Muscle of arm (tissue), 12 donors: Measurements from ENCODE around the gene FOS. TPM values are rescaled to one million over a fixed set of nuclear protein-coding genes. Genes with fewer than 3 reads are reported as not detected.
A peak's percentile ranks its signal among the peaks of the same experiment; 100 is the strongest.
"Not testable (repeated sequence)": the region's sequence is repeated elsewhere in the genome, so short reads cannot be mapped to it uniquely, and the experiment has no call there.

Experiments
- DNase-seq: peaks from one replicate; pipeline ENCODE4 v3.0.0-alpha.2; 2013
- polyA plus RNA-seq, 12 donors: library from polyadenylated mRNA; unstranded; fragments of 120-200 nt; gene quantifications; one replicate each; pipeline ENCODE4 v1.2.1, GENCODE V29; 2013; ENCODE audit not compliant: insufficient read length in 12 of 12

Gene FOS
- polyA plus RNA-seq, 12 donors = 174 to 1,944 (median 670) TPM; not detected in 1

DNA sequence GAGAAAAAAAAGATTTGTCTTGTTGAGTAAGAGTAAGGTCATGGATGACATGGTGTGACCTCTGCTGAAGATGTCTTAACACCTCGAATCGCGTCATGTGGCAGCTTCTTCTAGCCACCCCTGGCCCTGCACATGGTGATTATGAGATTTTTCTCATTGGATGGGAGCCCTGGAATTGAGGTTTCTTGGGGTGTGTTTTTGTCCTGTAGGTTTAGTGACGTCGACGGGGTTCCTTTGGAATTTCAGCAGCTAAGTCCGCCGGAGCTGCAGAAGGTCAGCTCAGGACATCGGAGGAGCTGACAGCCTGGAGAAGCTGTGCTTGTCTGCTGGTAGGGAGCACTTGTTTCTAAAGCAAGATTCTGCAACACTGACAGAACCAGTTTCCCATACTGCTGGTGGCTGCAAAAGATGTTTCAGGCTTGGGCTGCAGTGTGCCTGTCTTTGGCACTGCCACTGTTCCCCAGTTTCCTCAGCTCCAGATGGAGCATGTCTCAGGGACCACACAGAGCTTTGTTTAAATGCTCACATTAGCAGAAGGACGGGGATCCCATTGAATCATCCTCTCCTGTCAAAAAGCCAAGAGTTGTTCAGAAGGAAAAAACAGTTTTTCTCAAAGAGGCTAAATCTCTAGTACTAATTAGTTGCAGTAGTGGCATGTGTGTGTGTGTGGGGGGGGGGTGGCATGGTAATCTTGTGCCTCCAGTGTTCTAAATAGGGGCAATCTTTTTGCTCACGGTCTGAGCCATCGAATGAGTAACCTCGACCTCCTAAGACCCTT is 5.2 kb upstream of the FOS start:
- DNase-seq = no peak

DNA sequence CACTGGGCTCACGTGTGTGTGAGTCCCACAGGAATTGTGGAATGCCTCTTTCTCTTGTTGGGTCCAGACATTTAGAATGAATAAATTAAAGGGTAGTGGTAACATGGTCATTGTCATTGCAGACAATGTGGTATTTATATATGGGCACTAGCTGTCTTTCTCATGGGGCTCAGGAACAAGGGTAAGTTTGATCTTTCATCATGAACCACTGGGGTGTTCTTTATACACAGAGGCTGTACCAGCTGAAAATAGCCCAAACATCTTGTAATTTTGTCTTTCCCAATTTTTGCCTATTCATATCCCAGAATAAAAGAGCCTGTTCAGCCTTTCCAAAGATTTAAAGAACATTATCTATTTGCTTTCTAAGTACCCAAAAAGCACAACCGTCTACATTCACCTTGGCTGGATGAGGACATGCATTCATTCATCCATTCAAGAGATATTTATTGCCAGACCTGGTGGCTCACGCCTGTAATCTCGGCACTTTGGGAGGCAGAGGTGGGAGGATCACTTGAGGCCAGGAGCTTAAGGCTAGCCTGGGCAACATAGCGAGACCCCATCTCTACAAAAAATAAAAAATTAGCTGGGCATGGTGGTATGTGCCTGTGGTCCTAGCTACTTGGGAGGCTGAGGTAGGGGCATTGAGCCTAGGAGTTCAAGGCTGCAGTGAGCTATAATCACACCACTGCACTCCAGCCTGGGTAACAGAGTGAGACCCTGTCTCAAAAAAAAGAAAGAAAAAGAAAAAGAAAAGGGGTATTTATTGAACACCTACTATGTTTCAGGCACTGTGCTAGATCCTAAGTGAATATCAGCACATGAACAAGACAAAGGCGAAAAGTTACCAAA is 4.4 kb upstream of the FOS start:
- DNase-seq = no peak

- DNase-seq = no peak
These were observed 3.6 kb upstream of the FOS start for GRCh38 chr14:75274899-75275569.

DNA sequence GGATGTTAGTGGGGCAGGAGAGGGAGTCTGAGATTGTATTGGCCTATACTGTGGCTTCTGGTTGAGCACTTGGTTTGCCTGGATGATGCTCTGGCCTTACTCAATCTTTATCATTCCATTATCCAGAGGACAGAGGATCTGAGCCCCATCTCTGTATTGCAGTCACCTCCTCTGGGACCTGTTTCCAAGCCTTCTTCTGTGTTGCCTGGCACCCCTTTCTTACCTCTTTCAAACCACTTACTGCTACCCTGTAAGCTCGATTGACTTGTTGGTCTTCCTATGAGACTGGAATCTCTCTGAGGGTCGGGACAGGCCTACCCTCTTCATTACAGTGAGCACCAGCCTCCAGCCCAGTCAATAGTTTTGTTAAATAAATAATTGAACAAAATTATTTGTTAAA is 3.0 kb upstream of the FOS start:
- DNase-seq = no peak

DNA sequence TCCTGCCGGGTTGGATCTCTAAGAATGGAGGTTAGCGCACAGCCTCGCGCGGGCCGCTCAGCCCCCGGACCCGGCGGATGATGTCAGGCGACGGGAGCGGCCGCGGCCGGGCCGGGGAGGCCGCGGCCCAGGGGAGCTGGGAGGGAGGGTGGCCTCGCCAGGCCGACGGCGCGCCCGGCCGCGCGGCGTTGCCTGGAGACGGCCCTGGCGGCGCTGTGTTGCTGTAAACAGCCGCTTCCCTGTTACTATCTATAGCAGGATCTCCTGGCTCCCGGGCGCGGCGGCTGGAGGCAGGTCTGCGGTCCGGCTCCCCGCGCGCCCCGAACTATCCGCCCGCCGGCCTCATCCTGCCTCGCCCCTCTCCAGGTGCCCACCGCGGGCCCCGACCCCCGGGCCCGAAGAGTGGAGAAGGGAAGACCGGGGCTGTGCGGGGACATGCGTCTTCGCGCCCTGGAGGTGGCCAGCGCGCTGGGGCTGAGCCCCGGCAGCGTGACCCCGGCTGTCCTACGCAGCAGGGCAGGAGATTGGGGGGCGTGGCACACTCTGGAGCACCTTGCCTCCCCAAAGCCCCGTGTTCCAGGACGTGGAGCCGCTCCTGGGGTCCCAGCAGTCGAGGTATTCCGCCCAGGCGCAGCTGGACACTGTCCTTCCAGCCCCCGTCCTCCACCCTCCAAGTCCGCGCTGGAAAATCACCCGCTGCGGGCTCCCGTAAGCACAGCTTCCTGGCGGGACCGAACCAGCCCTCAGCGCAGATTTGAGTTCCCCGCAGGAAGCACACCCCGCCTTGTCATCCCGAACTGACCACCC is 1.4 kb upstream of the FOS start:
- DNase-seq = peak; percentile 92

- no peak for DNase-seq
These were observed 710 bp upstream of the FOS start for GRCh38 chr14:75277815-75278421.

DNA sequence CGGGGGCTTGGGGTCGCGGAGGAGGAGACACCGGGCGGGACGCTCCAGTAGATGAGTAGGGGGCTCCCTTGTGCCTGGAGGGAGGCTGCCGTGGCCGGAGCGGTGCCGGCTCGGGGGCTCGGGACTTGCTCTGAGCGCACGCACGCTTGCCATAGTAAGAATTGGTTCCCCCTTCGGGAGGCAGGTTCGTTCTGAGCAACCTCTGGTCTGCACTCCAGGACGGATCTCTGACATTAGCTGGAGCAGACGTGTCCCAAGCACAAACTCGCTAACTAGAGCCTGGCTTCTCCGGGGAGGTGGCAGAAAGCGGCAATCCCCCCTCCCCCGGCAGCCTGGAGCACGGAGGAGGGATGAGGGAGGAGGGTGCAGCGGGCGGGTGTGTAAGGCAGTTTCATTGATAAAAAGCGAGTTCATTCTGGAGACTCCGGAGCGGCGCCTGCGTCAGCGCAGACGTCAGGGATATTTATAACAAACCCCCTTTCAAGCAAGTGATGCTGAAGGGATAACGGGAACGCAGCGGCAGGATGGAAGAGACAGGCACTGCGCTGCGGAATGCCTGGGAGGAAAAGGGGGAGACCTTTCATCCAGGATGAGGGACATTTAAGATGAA is 630 bp downstream of the FOS start:
- no peak for DNase-seq

DNA sequence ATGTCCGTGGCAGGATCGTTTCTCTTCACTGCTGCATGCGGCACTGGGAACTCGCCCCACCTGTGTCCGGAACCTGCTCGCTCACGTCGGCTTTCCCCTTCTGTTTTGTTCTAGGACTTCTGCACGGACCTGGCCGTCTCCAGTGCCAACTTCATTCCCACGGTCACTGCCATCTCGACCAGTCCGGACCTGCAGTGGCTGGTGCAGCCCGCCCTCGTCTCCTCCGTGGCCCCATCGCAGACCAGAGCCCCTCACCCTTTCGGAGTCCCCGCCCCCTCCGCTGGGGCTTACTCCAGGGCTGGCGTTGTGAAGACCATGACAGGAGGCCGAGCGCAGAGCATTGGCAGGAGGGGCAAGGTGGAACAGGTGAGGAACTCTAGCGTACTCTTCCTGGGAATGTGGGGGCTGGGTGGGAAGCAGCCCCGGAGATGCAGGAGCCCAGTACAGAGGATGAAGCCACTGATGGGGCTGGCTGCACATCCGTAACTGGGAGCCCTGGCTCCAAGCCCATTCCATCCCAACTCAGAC is 1.2 kb downstream of the FOS start:
- no peak for DNase-seq

GRCh38 chr14:75280291-75280830 is 1.7 kb downstream of the FOS start:
- no peak for DNase-seq

DNA sequence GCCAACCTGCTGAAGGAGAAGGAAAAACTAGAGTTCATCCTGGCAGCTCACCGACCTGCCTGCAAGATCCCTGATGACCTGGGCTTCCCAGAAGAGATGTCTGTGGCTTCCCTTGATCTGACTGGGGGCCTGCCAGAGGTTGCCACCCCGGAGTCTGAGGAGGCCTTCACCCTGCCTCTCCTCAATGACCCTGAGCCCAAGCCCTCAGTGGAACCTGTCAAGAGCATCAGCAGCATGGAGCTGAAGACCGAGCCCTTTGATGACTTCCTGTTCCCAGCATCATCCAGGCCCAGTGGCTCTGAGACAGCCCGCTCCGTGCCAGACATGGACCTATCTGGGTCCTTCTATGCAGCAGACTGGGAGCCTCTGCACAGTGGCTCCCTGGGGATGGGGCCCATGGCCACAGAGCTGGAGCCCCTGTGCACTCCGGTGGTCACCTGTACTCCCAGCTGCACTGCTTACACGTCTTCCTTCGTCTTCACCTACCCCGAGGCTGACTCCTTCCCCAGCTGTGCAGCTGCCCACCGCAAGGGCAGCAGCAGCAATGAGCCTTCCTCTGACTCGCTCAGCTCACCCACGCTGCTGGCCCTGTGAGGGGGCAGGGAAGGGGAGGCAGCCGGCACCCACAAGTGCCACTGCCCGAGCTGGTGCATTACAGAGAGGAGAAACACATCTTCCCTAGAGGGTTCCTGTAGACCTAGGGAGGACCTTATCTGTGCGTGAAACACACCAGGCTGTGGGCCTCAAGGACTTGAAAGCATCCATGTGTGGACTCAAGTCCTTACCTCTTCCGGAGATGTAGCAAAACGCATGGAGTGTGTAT is 2.4 kb downstream of the FOS start:
- DNase-seq = no peak

- DNase-seq = no peak
These were observed 3.0 kb downstream of the FOS start for GRCh38 chr14:75281654-75282019.

- DNase-seq = no peak
These were observed 3.5 kb downstream of the FOS start for GRCh38 chr14:75282170-75282554.

- not testable (repeated sequence) for DNase-seq
These were observed 4.0 kb downstream of the FOS start for GRCh38 chr14:75282555-75283161.

DNA sequence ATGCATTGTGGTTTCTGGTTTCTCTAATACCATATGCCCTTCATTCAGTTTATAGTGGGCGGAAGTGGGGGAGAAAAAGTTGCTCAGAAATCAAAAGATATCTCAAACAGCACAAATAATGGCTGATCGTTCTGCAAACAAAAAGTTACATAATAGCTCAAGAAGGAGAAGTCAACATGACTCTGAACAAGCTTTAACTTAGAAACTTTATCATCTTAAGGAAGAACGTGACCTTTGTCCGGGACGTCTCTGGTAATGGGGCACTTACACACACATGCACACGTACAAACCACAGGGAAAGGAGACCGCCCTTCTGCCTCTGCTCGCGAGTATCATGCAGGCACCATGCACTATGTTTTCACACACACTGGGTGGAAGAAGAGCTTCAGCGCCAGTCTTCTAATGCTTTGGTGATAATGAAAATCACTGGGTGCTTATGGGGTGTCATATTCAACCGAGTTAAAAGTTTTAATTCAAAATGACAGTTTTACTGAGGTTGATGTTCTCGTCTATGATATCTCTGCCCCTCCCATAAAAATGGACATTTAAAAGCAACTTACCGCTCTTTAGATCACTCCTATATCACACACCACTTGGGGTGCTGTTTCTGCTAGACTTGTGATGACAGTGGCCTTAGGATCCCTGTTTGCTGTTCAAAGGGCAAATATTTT is 4.7 kb downstream of the FOS start:
- peak; percentile 73 for DNase-seq

- no peak for DNase-seq
These were observed 5.4 kb downstream of the FOS start for GRCh38 chr14:75283833-75284563.

- DNase-seq = no peak
These were observed 6.7 kb downstream of the FOS start for GRCh38 chr14:75285331-75285730.

GRCh38 chr14:75286313-75286712 is 7.7 kb downstream of the FOS start:
- no peak for DNase-seq
